Skeletal muscle satellite cell (primary cell): ENCODE results near the gene LATS1. TPM values are rescaled to one million over a fixed set of nuclear protein-coding genes. Genes with fewer than 3 reads are reported as not detected.
"Not testable (repeated sequence)": the region's sequence is repeated elsewhere in the genome, so short reads cannot be mapped to it uniquely, and the experiment has no call there.

Experiments used
- H3K27me3 ChIP-seq: 2 replicates; pipeline ENCODE4 v1.7.0; 2013; ENCODE audit warnings: low read length; ENCODE audit not compliant: control insufficient read depth, insufficient read depth
- H3K36me3 ChIP-seq: 2 replicates; pipeline ENCODE4 v1.7.0; 2013; ENCODE audit warnings: mild to moderate bottlenecking, control low read depth, low read length; ENCODE audit not compliant: insufficient read depth
- H3K4me1 ChIP-seq: 2 replicates; pipeline ENCODE4 v1.7.0; 2013; ENCODE audit warnings: low read length; ENCODE audit not compliant: control insufficient read depth, insufficient read depth
- H3K4me2 ChIP-seq: 2 replicates; pipeline ENCODE4 v1.7.0; 2013; ENCODE audit warnings: mild to moderate bottlenecking, low read length
- H3K4me3 ChIP-seq: 2 replicates; pipeline ENCODE4 v1.7.0; 2013; ENCODE audit warnings: low read length
- H3K9ac ChIP-seq: 2 replicates; pipeline ENCODE4 v1.7.0; 2013; ENCODE audit warnings: mild to moderate bottlenecking, low read depth, low read length, moderate library complexity
- H3K9me3 ChIP-seq: replicated peaks from 2 replicates; pipeline ENCODE4 v1.7.0; 2013; ENCODE audit warnings: mild to moderate bottlenecking, control low read depth, low read length
- total RNA-seq: library from RNA; depleted of rRNA; stranded (reverse); fragments of >200 nt; gene quantifications from 2 replicates; pipeline ENCODE4 v1.2.3, GENCODE V29; 2012; rRNA removed

LATS1 gene
- total RNA-seq, result 15.2 and 15.5 TPM in 2 replicates

DNA sequence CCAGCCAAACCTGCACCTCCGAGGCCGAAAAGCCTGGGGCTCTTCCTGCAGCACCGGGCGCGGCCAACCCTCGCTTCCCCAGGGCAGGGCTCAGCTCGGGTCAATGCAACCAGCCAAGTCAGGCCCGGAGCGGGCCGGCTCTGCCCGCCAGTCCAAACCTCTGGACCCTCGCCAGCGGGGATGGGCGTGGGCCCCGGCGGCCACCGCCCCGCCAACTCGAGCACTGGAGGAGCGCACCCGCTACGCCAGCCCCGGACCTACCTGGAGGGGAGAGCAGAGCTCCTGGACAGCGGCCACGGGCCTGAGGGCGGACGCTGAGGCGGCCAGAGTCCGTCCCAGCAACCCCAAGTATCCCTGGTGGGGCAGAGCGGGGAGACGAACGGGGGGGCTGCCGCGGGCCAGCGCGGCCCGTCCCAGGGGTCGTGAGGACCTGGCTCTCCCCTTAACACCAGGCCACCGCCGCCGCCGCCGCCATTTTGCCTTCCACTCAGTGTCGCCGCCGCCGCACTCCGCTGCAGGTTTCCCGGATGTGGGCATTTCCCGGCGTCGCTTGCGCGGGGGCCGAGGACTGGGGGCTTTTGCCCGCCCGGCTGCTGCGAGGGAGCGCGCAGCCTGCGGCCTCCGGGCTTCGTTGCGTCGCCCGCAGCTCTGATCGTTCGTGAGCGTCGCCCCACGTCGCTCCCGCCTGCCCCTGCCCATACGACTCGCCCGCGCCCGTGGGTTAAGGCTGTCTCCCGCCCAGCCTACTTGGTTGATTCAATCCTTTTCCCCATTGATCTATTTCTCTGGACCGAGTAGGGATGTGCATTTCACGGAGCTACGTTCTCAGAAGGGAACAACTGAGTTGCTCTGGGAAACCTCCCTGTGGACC is at the start of gene LATS1:
TSS of gene LATS1 (minus strand) at position 514 of the 871 bp plus-strand sequence. CDS start 15,975 bp downstream, outside the sequence.
- Histone ChIP-seq H3K4me1 (peaks cover 9% of the 10 kb centered on the region), H3K9ac (peak within 1 kb of the TSS; percentile 99), H3K27me3 (no peaks in the 10 kb centered on the region), H3K4me2 (peak within 1 kb of the TSS; percentile 91), H3K36me3 (peaks cover 3% of the 10 kb centered on the region), H3K4me3 (peak within 1 kb of the TSS; percentile 89), H3K9me3 (no peaks in the 10 kb centered on the region)

DNA sequence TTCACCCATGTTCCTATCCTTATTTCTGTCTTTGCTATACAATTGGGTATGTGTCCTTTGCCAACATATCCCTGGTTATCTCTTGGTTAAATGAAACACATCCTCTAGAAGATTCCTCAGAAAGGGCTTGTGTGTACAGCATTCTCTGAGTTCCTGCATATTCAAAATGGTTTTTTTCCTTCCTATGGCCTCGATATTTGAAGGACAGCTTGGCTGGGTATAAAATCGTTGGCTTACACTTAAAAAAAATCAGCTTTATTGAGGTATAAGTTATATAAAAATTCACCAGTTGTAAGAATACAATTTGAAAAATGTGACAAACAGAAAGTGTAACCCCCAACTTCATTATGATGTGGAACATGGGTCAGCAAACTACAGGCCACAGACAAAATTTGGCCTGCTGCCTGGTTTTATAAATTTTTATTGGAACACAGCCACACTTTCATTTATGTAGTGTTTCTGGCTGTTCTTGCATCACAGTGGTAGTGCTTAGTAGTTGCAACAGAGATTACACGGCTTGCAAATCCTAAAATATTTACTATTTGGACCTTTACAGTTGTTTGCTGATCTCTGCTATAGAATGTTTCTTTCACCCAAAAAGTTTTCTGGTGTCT is 48.4 kb upstream of the LATS1 start:
- peak overlapping the region; percentile 17 for H3K4me2 ChIP-seq
- H3K9me3 ChIP-seq, result peaks cover 2% of the 10 kb centered on the region
- no peaks in the 10 kb centered on the region for H3K27me3 ChIP-seq
- H3K4me3 ChIP-seq, result no peak overlapping the region
- H3K9ac ChIP-seq, result no peak overlapping the region
- H3K4me1 ChIP-seq, result peaks cover 21% of the 10 kb centered on the region
- H3K36me3 ChIP-seq, result peaks cover 20% of the 10 kb centered on the region

DNA sequence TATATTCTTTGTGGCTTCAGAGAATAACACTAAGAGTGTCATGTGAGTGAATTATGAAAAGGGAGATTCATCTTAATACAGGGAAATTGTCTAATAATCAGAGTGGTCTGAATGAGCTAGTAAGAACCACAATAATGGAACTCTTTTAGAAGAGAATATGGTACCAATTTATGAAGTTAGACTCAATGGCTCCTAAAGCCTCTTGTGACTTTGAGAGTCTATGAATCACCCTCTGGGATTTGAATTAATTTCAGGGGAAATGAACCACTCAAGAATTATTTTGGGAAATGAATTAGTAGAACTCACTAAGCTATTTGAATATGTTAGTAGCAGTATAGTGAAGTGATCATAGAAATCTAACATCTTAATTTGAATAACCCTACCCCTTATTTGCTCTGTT is 46.0 kb upstream of the LATS1 start:
- Histone ChIP-seq H3K4me1 (peaks cover 22% of the 10 kb centered on the region), H3K27me3 (no peaks in the 10 kb centered on the region), H3K4me3 (no peak overlapping the region), H3K4me2 (no peak overlapping the region), H3K9ac (no peak overlapping the region), H3K9me3 (peaks cover 2% of the 10 kb centered on the region), H3K36me3 (peaks cover 23% of the 10 kb centered on the region)

DNA sequence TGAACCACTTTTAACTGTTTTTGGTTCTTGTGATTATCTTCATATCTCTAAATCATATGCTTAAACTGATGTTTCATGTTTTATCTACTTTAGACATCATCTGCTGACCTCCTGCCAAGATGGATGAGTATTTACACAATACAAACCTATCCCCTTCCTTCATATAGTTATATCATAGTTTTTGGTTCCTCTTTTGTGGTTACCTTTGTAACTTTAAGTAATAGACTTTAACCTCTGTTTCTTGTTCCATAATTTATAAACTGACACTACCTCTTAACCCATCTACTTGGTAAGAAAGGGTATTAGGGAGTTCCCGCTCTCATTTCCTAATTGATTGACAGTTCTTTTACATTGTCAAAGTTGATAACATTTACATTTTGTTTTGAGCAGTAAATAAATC is 43.5 kb upstream of the LATS1 start:
- no peak overlapping the region for H3K4me2 ChIP-seq
- H3K9me3 ChIP-seq, result peaks cover 2% of the 10 kb centered on the region
- H3K27me3 ChIP-seq, result no peaks in the 10 kb centered on the region
- H3K4me3 ChIP-seq, result no peak overlapping the region
- H3K4me1 ChIP-seq, result peaks cover 11% of the 10 kb centered on the region
- no peak overlapping the region for H3K9ac ChIP-seq
- peaks cover 12% of the 10 kb centered on the region for H3K36me3 ChIP-seq

DNA sequence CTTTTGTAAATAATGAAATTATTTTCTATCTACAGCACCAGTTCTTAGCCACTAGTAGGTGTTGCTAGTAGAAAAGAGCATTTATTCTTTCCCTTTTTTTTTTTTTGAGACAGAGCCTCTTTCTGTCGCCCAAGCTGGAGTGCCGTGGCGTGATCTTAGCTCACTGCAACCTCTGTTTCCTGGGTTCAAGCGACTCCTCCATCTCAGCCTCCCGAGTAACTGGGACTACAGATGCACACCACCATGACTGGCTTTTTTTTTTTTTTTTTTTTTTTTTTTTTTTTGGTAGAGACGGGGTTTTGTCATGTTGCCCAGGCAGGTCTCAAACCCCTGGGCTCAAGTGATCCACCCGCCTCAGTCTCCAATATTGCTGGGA is 38.3 kb upstream of the LATS1 start:
- Histone ChIP-seq H3K9ac (no peak overlapping the region), H3K27me3 (no peaks in the 10 kb centered on the region), H3K4me2 (no peak overlapping the region), H3K36me3 (peaks cover 11% of the 10 kb centered on the region), H3K4me3 (no peak overlapping the region), H3K9me3 (no peaks in the 10 kb centered on the region), H3K4me1 (peaks cover 13% of the 10 kb centered on the region)

DNA sequence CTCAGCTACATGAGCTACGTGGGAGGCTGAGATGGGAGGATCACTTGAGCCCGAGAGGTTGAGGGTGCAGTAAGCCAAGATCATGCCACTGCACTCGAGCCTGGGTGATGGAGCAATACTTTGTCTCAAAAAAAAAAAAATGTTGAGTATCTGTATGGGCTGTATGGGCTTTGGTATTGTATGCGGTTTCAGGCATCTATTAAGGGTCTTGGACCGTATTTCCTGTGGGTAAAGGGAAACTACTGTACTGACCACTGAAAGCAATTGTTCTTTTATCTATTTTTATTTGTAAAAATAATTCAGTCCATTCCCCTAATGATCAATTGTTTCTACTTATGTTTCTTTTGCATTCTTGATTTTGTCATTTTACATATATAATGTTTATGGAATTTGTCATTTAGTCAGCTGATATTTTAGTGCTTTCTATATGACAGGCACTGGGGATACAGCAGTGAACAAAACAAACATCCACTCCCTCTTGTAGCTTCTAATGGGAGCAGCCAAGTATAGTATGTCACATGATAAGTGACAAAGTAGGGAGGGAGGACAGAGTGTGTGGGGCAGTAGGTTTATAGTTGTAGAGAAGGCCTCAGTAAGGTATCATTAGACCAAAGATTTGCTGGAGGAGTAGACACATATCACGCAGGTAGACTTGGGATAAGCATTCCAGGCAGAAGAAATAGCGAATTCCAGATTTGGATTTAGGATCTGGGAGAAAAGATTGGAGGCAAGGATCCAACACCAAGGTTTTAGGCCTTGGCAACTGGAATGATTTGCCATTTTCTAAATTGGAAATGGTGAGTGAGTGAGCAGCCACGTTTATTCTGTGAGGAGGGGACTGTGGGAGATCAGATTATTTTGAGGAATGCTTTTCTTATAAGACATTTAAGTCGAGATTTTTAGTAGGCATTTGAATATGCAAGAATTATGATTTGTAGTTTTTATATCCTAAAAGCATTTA is 37.7 kb upstream of the LATS1 start:
- Histone ChIP-seq H3K9me3 (no peaks in the 10 kb centered on the region), H3K4me1 (peaks cover 14% of the 10 kb centered on the region), H3K9ac (no peak overlapping the region), H3K4me2 (no peak overlapping the region), H3K36me3 (peaks cover 11% of the 10 kb centered on the region), H3K4me3 (no peak overlapping the region), H3K27me3 (no peaks in the 10 kb centered on the region)

DNA sequence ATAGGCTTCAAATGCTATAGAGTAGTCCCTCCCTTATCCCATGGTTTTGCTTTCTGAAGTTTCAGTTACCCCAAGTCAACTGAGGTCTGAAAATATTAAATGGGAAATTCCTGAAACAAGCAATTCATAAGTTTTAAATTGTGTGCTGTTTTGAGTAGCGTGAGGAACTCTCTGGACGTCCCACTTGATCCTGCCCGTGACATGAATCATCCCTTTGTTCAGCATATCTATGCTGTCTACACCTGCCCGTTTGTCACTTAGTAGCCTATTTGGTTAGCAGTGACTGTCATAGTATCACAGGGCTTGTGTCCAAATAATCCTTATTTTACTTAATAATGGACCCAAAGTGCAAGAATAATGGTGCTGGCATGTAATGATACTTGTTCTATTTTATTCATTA is 36.6 kb upstream of the LATS1 start:
- no peak overlapping the region for H3K4me2 ChIP-seq
- peaks cover 4% of the 10 kb centered on the region for H3K36me3 ChIP-seq
- H3K9ac ChIP-seq, result no peak overlapping the region
- H3K27me3 ChIP-seq, result no peaks in the 10 kb centered on the region
- H3K4me1 ChIP-seq, result peaks cover 14% of the 10 kb centered on the region
- H3K4me3 ChIP-seq, result no peak overlapping the region
- no peaks in the 10 kb centered on the region for H3K9me3 ChIP-seq

DNA sequence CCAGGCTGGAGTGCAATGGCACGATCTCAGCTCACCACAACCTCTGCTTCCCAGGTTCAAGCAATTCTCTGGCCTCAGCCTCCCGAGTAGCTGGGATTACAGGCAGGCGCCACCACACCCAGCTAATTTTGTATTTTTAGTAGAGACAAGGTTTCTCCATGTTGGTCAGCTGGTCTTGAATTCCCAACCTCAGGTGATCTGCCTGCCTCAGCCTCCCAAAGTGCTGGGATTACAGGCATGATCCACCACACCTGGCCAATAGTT is 35.4 kb upstream of the LATS1 start:
- not testable (repeated sequence) for H3K9ac ChIP-seq, H3K4me2 ChIP-seq, H3K36me3 ChIP-seq, H3K27me3 ChIP-seq, H3K4me3 ChIP-seq, H3K9me3 ChIP-seq
- H3K4me1 ChIP-seq, result peaks cover 14% of the 10 kb centered on the region

DNA sequence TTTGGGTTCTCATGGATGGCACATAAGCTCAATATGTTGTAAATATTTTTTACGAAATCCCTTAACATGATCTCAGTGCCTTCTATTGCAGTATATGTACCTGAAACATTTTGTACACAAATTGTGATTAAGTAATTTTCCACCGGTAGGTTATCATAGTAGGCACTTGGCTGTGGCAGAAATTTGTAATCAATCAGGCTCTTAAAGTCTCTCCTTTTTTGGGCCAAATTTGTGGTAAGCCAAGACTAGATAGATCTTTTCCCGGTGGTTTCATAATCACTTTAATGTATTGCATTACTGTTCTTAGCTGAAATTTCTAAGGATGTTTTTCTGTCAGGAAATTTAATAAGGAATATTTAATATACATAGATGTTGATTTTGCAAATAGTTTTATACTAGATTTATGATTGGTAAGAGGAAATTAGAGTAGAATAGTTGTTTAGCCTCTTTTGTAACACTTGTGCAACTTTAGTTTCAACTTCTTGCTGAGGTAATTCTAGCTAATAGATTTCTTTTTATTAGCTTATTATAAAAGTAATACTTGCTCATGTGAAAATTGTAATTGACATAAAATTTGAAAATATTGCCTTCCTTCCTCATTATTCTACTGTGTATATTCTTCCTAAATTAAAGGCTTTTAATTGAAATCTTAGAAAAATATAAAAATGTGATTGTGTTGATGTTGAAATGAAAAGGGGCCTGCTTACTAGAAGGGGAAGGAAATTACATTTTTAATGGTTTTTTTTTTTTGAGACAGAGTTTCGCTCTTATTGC is 34.9 kb upstream of the LATS1 start:
- Histone ChIP-seq H3K4me2 (no peak overlapping the region), H3K9me3 (no peaks in the 10 kb centered on the region), H3K36me3 (peaks cover 4% of the 10 kb centered on the region), H3K9ac (no peak overlapping the region), H3K27me3 (no peaks in the 10 kb centered on the region), H3K4me1 (peaks cover 14% of the 10 kb centered on the region), H3K4me3 (no peak overlapping the region)

DNA sequence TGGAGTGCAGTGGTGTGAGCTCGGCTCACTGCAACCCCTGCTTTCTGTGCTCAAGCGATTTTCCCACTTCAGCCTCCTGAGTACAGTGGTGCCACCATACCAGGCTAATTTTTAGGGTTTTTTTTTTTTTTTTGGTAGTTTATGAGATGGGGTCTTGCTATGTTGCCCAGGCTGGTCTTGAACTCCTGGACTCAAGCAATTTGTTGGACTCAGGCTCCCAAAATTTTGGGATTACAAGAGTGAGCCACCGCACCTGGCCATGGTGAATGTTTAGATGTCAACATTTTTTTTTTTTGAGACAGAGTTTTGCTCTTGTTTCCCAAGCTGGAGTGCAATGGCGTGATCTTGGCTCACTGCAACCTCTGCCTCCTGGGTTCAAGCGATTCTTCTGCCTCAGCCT is 34.0 kb upstream of the LATS1 start:
- not testable (repeated sequence) for H3K4me3 ChIP-seq, H3K9ac ChIP-seq, H3K27me3 ChIP-seq, H3K4me2 ChIP-seq, H3K36me3 ChIP-seq, H3K9me3 ChIP-seq
- H3K4me1 ChIP-seq, result peaks cover 14% of the 10 kb centered on the region

DNA sequence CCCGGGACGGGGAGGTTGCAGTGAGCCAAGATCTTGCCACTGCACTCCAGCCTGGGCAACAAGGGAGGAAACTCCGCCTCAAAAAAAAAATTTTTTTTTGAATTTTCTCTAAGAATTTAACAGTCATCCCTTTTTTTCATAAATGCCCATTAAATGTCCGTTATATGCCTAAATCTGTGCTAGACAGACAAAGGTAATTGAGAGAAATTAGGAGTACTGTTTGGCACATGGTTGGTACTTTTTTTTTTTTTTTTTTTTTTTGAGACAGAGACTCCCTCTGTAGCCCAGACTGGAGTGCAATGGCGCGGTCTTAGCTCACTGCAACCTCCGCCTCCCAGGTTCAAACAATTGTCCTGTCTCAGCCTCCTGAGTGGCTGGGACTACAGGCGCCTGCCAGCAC is 33.3 kb upstream of the LATS1 start:
- Histone ChIP-seq H3K4me2 (peak overlapping the region; percentile 86), H3K4me3 (peak overlapping the region; percentile 87), H3K9ac (peak overlapping the region; percentile 94), H3K4me1 (peaks cover 19% of the 10 kb centered on the region), H3K9me3 (no peaks in the 10 kb centered on the region), H3K36me3 (peaks cover 4% of the 10 kb centered on the region), H3K27me3 (no peaks in the 10 kb centered on the region)
